Keratinocyte (primary cell): Measurements from ENCODE around the gene UBE4B.

Source experiments
- CTCF ChIP-seq, 3 experiments: IDR thresholded peaks in 1 of 3; conservative IDR thresholded peaks in 1 of 3; optimal IDR thresholded peaks in 1 of 3; 2 replicates in 2 of 3; 3 replicates in 1 of 3; pipeline versions ENCODE3 to v1.5.1; 2011; ENCODE audit warnings: low read length in 3 of 3, mild to moderate bottlenecking in 3 of 3, moderate library complexity in 2 of 3, control low read depth in 1 of 3, inconsistent platforms in 1 of 3; ENCODE audit not compliant: insufficient read depth in 2 of 3; ENCODE audit errors: extremely low read depth in 1 of 3
- EZH2 ChIP-seq: IDR thresholded peaks from one replicate; pipeline ENCODE4 v1.6.1; 2012; ENCODE audit warnings: inconsistent platforms, mild to moderate bottlenecking, low read length, moderate library complexity

GRCh38 chr1:10213186-10213705, 180.5 kb downstream of the UBE4B start:
- no peak for TF ChIP-seq CTCF (optimal IDR thresholded peaks at IDR 0.05 in 1 of 3, IDR thresholded peaks at IDR 0.05 in 1 of 3, conservative IDR thresholded peaks at IDR 0.05 in 1 of 3; ENCODE audit: extremely low read depth in 1 of 3, insufficient read depth in 2 of 3, low read length in 3 of 3)
- TF ChIP-seq EZH2 = no peak
